GM21447 (cell line): ENCODE measurements around the gene SMG1.
"Not testable (repeated sequence)": the region's sequence is repeated elsewhere in the genome, so short reads cannot be mapped to it uniquely, and the experiment has no call there.

Experiments
- ATAC-seq: cut with Tn5 transposase; IDR thresholded peaks from one replicate; pipeline ENCODE4 v1.9.1; 2021; ENCODE audit not compliant: unreplicated experiment

The SMG1 gene

GRCh38 chr16:18933501-18933900 lies 7.3 kb upstream of the SMG1 start:
- no peak for ATAC-seq

- no peak for ATAC-seq
These were observed 6.2 kb upstream of the SMG1 start for GRCh38 chr16:18932243-18932987.

- ATAC-seq, result no peak
These were observed 5.5 kb upstream of the SMG1 start for GRCh38 chr16:18931756-18932155.

GRCh38 chr16:18930095-18930494 lies 3.9 kb upstream of the SMG1 start:
- not testable (repeated sequence) for ATAC-seq

GRCh38 chr16:18928073-18928472 lies 1.9 kb upstream of the SMG1 start:
- ATAC-seq, result not testable (repeated sequence)

GRCh38 chr16:18925215-18925985 lies 808 bp downstream of the SMG1 start:
- ATAC-seq, result peak; percentile 33

- ATAC-seq, result not testable (repeated sequence)
These were observed 2.3 kb downstream of the SMG1 start for GRCh38 chr16:18923935-18924334.

- not testable (repeated sequence) for ATAC-seq
These were observed 3.1 kb downstream of the SMG1 start for GRCh38 chr16:18923124-18923523.

- not testable (repeated sequence) for ATAC-seq
These were observed 16.6 kb downstream of the SMG1 start for GRCh38 chr16:18909585-18909984.

- not testable (repeated sequence) for ATAC-seq
These were observed 17.5 kb downstream of the SMG1 start for GRCh38 chr16:18908716-18909115.

GRCh38 chr16:18902778-18903177 lies 23.4 kb downstream of the SMG1 start:
- not testable (repeated sequence) for ATAC-seq

- ATAC-seq, result not testable (repeated sequence)
These were observed 24.2 kb downstream of the SMG1 start for GRCh38 chr16:18902044-18902443.

- not testable (repeated sequence) for ATAC-seq
These were observed 25.0 kb downstream of the SMG1 start for GRCh38 chr16:18901194-18901593.

- ATAC-seq, result not testable (repeated sequence)
These were observed 41.8 kb downstream of the SMG1 start for GRCh38 chr16:18884456-18884855.

GRCh38 chr16:18877734-18878133 lies 48.5 kb downstream of the SMG1 start:
- ATAC-seq, result not testable (repeated sequence)

- not testable (repeated sequence) for ATAC-seq
These were observed 48.9 kb downstream of the SMG1 start for GRCh38 chr16:18877259-18877658.

- not testable (repeated sequence) for ATAC-seq
These were observed 49.9 kb downstream of the SMG1 start for GRCh38 chr16:18876301-18876700.

- ATAC-seq, result not testable (repeated sequence)
These were observed 57.0 kb downstream of the SMG1 start for GRCh38 chr16:18869043-18869771.

- ATAC-seq, result not testable (repeated sequence)
These were observed 59.9 kb downstream of the SMG1 start for GRCh38 chr16:18866277-18866823.

- not testable (repeated sequence) for ATAC-seq
These were observed 63.3 kb downstream of the SMG1 start for GRCh38 chr16:18862891-18863290.

GRCh38 chr16:18855196-18855595 lies 71.0 kb downstream of the SMG1 start:
- ATAC-seq, result no peak
